ENCODE results near the gene HES1.

Gene HES1

DNA sequence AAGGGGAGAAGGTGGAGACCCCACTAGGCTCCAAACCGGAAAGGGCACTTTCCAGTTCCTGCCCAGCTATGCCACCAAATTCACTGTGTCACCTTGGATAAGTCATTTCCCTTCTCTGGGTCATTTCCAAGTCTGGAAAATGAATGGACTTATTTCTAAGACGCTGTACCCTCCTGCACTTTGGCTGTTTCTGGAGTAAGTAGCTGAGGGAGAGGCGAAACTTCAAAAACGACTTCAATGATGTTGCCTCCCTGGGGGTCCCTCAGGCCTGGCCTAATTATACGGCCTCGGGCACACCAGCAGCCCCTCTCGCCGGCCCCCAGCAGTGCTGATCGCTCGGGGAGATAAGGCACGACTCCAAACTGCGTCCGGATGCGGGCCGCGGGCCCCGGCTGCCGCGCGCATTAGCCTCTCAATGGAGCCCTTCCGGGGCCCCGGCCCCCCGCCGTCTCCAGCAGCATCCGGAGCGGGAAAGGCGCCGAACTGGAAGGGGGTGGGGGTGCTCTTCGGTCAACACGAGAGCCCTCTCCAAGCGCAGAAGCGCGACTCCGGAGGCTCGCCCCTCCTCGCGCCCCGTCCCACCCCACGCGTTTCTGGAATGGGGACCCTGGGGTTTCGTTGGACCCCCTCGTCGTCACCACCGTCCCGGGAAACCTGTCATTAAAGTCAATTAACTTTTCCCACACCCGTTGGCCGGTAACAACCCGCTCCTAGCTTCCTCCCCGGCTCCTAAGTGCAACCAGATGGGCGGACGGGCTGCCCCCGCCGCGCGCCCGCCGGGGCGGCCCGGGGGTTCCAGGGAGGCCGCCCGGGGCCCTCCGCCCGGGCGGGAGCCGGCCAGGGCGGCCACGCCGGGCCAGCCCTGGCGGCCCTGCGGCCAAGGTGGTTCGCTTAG is 4.8 kb downstream of the HES1 start:
- TF ChIP-seq, protein P1, sequence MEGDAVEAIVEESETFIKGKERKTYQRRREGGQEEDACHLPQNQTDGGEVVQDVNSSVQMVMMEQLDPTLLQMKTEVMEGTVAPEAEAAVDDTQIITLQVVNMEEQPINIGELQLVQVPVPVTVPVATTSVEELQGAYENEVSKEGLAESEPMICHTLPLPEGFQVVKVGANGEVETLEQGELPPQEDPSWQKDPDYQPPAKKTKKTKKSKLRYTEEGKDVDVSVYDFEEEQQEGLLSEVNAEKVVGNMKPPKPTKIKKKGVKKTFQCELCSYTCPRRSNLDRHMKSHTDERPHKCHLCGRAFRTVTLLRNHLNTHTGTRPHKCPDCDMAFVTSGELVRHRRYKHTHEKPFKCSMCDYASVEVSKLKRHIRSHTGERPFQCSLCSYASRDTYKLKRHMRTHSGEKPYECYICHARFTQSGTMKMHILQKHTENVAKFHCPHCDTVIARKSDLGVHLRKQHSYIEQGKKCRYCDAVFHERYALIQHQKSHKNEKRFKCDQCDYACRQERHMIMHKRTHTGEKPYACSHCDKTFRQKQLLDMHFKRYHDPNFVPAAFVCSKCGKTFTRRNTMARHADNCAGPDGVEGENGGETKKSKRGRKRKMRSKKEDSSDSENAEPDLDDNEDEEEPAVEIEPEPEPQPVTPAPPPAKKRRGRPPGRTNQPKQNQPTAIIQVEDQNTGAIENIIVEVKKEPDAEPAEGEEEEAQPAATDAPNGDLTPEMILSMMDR (conservative IDR thresholded peaks at IDR 0.05; ENCODE audit: control insufficient read depth, insufficient read depth, low read depth, low read length), result no peak
- H3K4me3 ChIP-seq (ENCODE audit: control insufficient read depth, low read depth, low read length), result peak overlapping the region; percentile 29
- peak; percentile 53 for DNase-seq (ENCODE audit: low read depth)

DNA sequence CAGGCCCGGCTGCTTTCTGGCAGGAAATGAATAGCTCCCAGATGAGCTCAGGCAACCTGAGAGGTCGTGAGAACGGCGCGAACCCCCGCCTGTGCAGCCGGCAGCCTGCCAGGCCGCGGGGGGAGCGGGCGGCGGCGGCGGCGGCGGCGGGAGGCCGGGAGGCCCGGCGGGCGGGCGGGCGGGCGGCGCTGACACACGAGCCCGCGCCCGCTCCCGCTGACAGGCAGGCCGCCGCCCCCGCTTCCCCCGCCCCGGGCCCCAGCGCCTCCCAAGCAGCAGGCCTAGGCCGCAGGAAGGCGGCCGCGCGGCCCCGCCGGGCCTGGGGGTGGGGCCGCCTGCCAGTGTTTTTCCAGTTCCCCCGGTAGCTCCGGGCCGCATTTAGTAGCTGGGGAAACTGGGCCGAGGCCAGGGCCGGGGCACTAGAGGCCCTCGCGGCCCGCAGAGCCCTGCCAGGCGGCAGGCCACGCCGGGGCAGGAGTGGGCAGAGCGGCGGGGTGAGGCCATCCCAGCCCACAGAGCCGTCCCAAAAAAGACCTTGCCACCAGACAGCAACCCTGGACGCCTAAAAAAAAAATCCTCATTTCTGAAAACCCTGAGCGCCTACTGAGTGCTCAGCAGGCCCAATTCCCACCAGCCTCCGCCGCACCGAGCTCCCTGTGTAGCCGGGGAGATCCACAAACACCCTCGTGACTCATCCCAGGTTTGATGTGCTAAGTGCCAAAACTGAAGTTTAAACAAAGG is 5.6 kb downstream of the HES1 start:
- DNase-seq (ENCODE audit: low read depth), result peak; percentile 90
- TF ChIP-seq, protein P1 (conservative IDR thresholded peaks at IDR 0.05; ENCODE audit: control insufficient read depth, insufficient read depth, low read depth, low read length), result no peak
- H3K4me3 ChIP-seq (ENCODE audit: control insufficient read depth, low read depth, low read length), result peak overlapping the region; percentile 15

GRCh38 chr3:194142156-194142910 is 6.4 kb downstream of the HES1 start:
- peak; percentile 59 for DNase-seq (ENCODE audit: low read depth)
- peak overlapping the region; percentile 15 for H3K4me3 ChIP-seq (ENCODE audit: control insufficient read depth, low read depth, low read length)
- TF ChIP-seq, protein P1 (conservative IDR thresholded peaks at IDR 0.05; ENCODE audit: control insufficient read depth, insufficient read depth, low read depth, low read length), result no peak

DNA sequence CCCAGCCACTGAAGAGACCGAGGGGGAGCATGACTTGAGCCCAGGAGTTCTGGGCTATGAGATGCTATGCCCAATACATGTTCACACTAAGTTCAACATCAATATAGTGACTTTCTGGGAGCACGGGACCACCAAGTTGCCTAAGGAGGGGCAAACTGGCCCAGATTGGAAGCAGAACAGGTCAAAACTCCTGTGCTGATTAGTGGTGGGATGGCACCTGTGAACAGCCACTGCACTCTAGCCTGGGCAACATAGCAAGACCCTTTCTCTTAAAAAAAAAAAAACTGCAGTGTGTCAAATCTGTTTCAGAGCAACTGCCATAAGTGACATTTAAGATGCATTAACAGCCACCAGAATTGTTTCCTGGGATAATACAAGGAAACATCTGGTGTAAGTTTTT is 9.8 kb downstream of the HES1 start:
- TF ChIP-seq, protein P1 (conservative IDR thresholded peaks at IDR 0.05; ENCODE audit: control insufficient read depth, insufficient read depth, low read depth, low read length), result no peak
- H3K4me3 ChIP-seq (ENCODE audit: control insufficient read depth, low read depth, low read length), result no peak overlapping the region
- DNase-seq (ENCODE audit: low read depth), result no peak

- no peak for DNase-seq (ENCODE audit: low read depth)
- no peak overlapping the region for H3K4me3 ChIP-seq (ENCODE audit: control insufficient read depth, low read depth, low read length)
- TF ChIP-seq, protein P1 (conservative IDR thresholded peaks at IDR 0.05; ENCODE audit: control insufficient read depth, insufficient read depth, low read depth, low read length), result no peak
Observed at GRCh38 chr3:194147679-194148078, 11.7 kb downstream of the HES1 start.

- H3K4me3 ChIP-seq (ENCODE audit: control insufficient read depth, low read depth, low read length), result no peak overlapping the region
- peak; percentile 16 for DNase-seq (ENCODE audit: low read depth)
- TF ChIP-seq, protein P1 (conservative IDR thresholded peaks at IDR 0.05; ENCODE audit: control insufficient read depth, insufficient read depth, low read depth, low read length), result no peak
Observed at GRCh38 chr3:194148383-194148782, 12.4 kb downstream of the HES1 start.

All from fibroblast of mammary gland (primary cell).